ENCODE measurements around the gene BFSP2.
"Not testable (repeated sequence)": the region's sequence is repeated elsewhere in the genome, so short reads cannot be mapped to it uniquely, and the experiment has no call there.

BFSP2 gene

GRCh38 chr3:133460809-133461208, 61.0 kb downstream of the BFSP2 start:
- peak; percentile 55 for DNase-seq

GRCh38 chr3:133461291-133461690, 61.4 kb downstream of the BFSP2 start:
- no peak for DNase-seq

GRCh38 chr3:133463347-133463860, 63.5 kb downstream of the BFSP2 start:
- DNase-seq: peak; percentile 27

GRCh38 chr3:133464573-133464972, 64.7 kb downstream of the BFSP2 start:
- peak; percentile 41 for DNase-seq

GRCh38 chr3:133466531-133467386, 66.9 kb downstream of the BFSP2 start:
- DNase-seq: no peak

- DNase-seq: no peak
Measured at GRCh38 chr3:133467780-133468179, 67.9 kb downstream of the BFSP2 start.

- DNase-seq: no peak
Measured at GRCh38 chr3:133468251-133468721, 68.4 kb downstream of the BFSP2 start.

- no peak for DNase-seq
Measured at GRCh38 chr3:133469140-133469731, 69.4 kb downstream of the BFSP2 start.

GRCh38 chr3:133472242-133472641, 72.4 kb downstream of the BFSP2 start:
- peak; percentile 87 for DNase-seq

GRCh38 chr3:133472889-133473288, 73.0 kb downstream of the BFSP2 start:
- DNase-seq: no peak

- DNase-seq: peak; percentile 25
Measured at GRCh38 chr3:133473472-133474191, 73.8 kb downstream of the BFSP2 start.

- DNase-seq: peak; percentile 25
Measured at GRCh38 chr3:133474251-133474801, 74.5 kb downstream of the BFSP2 start.

GRCh38 chr3:133474817-133475216, 75.0 kb downstream of the BFSP2 start:
- DNase-seq: no peak

GRCh38 chr3:133475245-133476010, 75.6 kb downstream of the BFSP2 start:
- peak; percentile 91 for DNase-seq

- DNase-seq: peak; percentile 33
Measured at GRCh38 chr3:133476971-133477375, 77.1 kb downstream of the BFSP2 start.

GRCh38 chr3:133477487-133477886, 77.6 kb downstream of the BFSP2 start:
- no peak for DNase-seq

GRCh38 chr3:133478624-133479023, 78.8 kb downstream of the BFSP2 start:
- no peak for DNase-seq

- DNase-seq: no peak
Measured at GRCh38 chr3:133479401-133479800, 79.5 kb downstream of the BFSP2 start.

GRCh38 chr3:133479895-133480669, 80.2 kb downstream of the BFSP2 start:
- DNase-seq: no peak

GRCh38 chr3:133482474-133482873, 82.6 kb downstream of the BFSP2 start:
- DNase-seq: not testable (repeated sequence)

- DNase-seq: peak; percentile 7
Measured at GRCh38 chr3:133486658-133487057, 86.8 kb downstream of the BFSP2 start.
